ENCODE results near the gene HSPB6.

DNA sequence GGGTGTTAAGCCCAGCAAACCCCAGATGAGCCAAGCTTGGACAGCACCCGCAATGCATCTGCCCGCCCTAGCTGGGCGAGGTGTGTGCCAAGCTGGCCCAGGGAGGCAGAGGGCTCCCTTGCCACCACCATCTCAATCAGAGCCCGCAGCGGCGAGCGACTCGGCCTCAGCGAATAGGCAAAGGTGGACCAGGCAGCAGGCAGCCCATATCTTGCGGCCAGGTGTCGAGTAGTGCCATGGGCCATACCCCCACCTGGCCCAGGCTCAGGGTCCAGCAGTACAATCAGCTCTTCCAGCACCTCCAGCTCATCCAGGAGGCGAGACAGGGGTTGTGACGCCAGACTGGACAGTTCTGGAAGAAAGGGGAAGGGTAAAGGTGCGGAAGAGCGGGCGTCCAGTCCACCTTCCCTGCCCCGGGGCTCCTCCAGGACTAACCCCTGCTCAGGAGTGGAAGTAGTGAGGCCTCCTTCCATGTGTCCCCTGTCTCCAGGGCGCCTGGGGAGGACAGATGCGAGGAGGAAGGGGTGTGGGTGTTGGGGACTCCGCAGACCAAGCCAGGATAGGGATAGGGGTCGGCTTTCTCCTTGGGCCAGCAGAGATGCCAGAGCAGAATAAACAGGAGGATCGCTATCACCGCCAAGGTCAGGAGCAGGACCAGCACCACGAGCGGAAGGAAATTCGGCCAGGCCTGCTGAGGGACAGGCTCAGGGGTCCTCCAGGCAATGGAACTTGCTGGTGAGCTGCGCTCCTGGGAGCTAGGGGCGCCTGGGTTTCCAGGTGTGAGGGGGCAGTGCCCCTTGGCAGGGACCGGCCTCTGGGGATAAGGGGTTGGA lies 17.3 kb downstream of the HSPB6 start:
- TF ChIP-seq EP300 (IDR thresholded peaks at IDR 0.05), result no peak
- TF ChIP-seq, protein P1, sequence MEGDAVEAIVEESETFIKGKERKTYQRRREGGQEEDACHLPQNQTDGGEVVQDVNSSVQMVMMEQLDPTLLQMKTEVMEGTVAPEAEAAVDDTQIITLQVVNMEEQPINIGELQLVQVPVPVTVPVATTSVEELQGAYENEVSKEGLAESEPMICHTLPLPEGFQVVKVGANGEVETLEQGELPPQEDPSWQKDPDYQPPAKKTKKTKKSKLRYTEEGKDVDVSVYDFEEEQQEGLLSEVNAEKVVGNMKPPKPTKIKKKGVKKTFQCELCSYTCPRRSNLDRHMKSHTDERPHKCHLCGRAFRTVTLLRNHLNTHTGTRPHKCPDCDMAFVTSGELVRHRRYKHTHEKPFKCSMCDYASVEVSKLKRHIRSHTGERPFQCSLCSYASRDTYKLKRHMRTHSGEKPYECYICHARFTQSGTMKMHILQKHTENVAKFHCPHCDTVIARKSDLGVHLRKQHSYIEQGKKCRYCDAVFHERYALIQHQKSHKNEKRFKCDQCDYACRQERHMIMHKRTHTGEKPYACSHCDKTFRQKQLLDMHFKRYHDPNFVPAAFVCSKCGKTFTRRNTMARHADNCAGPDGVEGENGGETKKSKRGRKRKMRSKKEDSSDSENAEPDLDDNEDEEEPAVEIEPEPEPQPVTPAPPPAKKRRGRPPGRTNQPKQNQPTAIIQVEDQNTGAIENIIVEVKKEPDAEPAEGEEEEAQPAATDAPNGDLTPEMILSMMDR (IDR thresholded peaks at IDR 0.05), result no peak

All from gastroesophageal sphincter (tissue), 3 donors.